ENCODE measurements around the gene AKIRIN2.

AKIRIN2 gene

DNA sequence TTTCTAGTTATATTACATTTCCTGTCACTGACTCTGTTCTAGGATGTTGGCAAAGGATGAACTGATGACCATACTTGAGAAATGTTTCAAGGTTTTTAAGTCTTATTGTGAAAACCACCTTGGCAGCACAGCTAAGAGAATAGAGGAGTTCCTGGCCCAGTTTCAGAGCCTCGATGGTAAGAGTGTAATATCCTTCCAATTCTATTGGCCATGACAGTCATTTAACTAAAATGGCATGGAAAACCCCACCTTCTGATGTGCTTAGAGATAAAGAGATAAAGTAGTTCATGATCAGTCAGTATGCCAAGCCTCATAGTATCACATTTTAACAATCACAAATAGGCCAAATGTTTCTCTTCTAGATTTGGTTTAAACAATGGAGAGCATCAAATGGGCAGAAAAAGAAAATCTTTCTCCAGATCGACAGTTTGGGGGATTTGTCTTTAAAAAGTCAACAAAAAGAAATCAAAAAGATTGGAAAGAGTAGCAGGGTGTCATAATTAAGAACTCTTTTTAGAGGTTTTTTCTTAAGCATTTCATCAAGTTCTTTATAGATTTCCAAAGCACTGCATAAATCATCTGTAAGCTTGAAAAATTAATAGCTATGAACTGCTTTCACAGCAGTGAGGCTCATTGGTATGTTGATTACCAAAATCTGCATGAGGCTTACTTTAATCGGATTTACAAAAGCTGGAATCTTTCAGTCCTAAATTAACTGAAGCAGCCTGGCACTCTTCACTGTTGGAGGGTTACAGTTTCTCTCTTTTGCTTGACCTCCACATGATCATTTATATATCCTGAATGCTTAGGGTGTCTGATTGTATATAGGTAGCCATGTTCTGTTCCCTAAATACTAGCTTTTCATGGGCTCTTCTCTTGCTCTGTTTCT is 48.7 kb downstream of the AKIRIN2 start:
- DNase-seq = peak; percentile 40

DNA sequence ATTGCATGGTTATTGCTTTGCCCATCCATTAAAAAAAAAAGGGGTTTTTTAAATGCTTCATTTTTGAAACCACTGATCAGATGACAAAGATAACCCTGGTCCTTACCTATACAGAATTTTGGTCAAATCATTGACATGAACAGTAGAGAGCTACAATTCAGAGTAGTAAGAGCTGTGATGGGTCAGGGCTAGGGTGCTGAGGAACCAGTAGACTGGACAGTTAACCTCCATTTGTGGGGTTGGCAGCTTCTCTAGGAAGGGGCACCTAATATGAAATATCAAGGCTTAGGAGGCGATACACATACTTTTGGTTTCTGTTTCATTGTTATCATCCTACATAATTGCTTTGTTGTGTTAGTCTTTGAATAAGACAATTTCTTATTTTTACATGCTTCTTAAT is 57.0 kb downstream of the AKIRIN2 start:
- DNase-seq = peak; percentile 32

DNA sequence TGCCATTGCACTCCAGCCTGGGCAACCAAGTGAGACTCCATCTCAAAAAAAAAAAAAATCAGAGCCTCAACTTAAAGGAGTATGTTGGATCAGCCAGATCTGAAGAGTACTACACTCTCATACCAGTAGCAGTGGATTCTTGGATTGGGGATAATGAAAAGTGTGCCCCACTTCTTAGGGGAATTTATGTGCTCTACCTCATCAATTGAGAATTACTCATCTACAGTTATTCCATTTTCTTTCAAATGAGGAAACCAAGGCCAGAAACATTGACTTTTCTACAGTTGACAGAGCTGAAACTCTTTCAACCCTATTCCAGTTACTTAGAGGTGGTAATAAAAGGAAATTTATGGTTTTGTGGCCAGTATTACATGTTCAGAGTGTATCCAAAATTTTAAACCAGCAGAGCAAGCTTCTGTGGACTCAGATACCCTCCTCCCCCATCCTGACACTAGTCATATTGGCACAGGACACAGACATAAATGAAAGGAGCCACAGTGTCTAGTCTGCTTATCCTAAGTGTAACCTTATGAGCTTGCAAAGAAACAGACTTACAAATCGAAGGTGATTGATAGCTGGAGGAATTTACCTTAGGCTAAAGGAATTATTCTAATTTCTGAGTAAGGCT is 60.9 kb downstream of the AKIRIN2 start:
- DNase-seq = no peak

DNA sequence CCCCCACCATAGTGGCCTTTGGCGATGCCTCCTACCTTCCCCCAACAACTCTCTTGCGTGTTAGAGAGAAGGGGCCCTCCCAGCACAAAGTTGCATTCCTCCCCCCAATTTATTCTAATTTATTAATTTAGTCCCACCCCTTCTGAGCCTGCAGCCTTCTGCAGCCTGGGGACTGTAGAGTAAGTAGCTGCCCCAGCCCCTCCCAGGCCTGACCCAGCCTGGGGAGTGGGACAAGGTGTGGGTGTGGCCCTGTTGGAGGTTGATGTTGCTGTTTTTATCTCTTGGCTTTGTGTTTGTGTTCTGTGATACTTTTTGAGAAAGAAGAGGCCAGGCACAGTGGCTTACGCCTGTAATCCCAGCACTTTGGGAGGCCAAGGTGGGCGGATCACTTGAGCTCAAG is 62.7 kb downstream of the AKIRIN2 start:
- DNase-seq = no peak

DNA sequence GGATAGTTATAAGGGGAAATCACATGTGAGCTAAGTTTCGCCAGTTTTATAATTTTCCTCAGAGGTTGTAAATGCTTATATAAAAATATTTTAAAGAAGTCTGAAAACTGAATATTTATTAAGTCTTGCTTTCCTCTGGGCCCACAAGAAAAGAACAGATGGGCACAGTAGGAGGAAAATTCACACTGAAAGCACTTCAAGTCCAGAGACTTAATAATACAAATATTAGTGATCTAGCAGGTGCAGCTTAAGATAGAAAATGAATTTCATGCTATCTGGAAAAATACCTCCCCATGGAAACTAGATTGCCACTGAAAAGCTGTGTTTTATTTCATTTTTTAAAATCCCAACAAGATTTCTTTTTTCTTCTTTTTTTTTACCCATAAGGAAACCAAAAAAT is 64.9 kb downstream of the AKIRIN2 start:
- no peak for DNase-seq

DNA sequence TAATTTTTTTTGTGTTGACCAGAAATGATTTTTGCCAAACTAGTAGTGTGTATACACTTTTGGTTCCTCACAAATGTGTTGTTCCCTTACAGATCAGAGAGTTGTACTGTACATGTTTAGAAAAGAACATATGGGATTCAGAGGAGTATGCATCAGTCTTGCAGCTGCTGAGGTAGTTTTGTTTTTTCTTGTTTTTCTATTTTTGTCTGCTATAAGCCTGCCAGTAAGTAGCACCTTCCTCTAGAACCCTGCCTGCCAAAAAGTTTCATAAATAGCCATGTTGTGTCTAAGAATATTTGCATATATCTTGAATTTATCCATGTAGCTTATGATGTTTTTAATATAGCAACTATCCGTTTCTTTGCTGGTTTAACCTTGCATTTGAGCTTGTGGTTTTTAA is 65.7 kb downstream of the AKIRIN2 start:
- no peak for DNase-seq

DNA sequence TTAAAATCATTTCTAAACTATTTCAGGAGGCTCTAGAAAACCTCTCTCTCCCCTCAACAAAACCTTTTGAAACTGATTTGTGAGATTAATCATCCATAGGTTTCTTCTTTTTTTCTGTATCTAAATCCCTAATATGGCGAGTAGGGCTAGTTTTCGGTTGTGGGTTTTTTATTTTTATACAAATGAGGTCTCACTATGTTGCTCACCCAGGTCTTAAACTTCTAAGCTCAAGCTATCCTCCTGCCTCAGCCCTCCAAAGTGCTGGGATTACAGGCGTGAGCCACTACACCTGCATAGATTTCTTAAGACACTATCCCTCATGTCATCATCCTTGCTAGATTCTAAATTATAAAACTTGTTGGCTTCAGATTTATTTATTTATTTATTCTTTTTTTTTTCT is 68.2 kb downstream of the AKIRIN2 start:
- no peak for DNase-seq

DNA sequence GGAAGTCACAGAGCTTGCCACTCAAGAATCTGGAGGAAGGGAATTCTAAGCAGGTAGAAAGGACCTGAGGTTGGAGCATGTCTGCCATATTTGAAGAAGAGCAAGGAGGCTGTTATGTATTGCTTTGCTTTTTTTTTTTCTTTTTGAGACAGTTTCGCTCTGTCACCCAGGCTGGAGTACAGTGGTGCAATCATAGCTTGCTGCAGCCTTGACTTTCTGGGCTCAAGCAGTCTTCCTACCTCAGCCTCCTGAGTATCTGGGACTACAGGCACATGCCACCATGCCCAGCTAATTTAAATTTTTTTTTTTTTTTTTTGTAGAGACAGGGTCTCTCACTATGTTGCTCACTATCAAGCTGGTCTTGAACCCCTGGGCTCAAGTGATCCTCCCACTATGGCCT is 71.3 kb downstream of the AKIRIN2 start:
- no peak for DNase-seq

DNA sequence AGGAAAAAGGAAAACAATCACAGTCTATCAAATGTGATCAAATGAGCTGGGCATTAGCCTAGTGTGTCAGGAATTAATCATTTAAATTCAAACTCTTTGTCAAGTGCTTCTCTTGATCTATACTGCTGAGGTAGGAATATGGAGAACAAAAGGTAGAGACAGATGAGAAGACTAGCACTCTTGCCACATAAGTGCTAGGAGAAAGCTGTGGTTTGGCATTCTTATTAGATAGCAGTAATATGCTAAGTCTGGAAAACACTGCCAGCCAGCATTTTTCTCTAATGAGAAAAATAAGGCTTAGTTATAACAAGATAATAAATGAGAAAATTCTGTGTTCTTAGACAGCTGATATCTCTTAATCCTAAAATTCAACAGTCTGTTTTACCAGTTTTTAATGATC is 73.2 kb downstream of the AKIRIN2 start:
- DNase-seq = no peak

DNA sequence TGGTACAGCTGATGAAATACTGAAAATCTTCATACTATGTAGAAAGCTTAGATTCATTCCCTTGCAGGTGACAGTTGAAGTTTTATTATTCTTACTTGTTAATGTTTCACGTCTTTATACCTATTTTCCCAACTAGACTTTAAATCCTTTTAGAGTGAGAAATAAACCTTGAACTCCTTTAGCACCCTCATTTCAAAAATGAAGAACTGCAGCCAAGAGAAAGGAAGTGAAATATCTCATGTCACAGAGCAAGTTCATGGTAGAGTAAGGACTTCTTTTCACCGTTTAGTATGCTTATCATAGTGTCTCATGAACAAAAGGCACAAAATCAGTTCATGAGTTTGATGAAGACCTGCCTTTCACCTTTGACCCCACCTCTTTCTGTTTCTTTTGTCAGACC is 73.6 kb downstream of the AKIRIN2 start:
- DNase-seq = no peak

Data from CD4-positive, alpha-beta T cell treated with Interleukin-17A for 1 hour (primary cell).